SK-N-SH (cell line): ENCODE data around the gene SH3PXD2A.

Experiments used
- CTCF ChIP-seq: fragments of 200-600 bp; sonication (generic); IDR thresholded peaks from 2 replicates; pipeline ENCODE4 v1.6.1; 2017; ENCODE audit warnings: antibody characterized with exemption, mild to moderate bottlenecking, moderate library complexity
- EP300 ChIP-seq, 2 experiments: IDR thresholded peaks; 2 replicates each; pipeline versions ENCODE4 v1.4.0 to v1.6.1; 2012; ENCODE audit warnings: borderline replicate concordance in 1 of 2, low read depth in 1 of 2, low read length in 1 of 2
- RFX5 ChIP-seq: IDR thresholded peaks from 2 replicates; pipeline ENCODE4 v1.6.1; 2012; ENCODE audit warnings: mild to moderate bottlenecking, improper control_type of control experiment, low read length
- YY1 ChIP-seq: IDR thresholded peaks from 2 replicates; pipeline ENCODE4 v1.4.0; 2012; ENCODE audit warnings: low read depth, mild to moderate bottlenecking

- TF ChIP-seq CTCF = no peak
- TF ChIP-seq YY1 = no peak
- peak in 1 of 2 experiments; percentile 42; a peak in 1 of 4 replicates for TF ChIP-seq EP300 (IDR thresholded peaks at IDR 0.05; ENCODE audit: borderline replicate concordance in 1 of 2, low read depth in 1 of 2, low read length in 1 of 2)
- no peak for TF ChIP-seq RFX5
These were observed 206.5 kb downstream of the SH3PXD2A start for GRCh38 chr10:103648636-103649532.
